HepG2 (cell line): ENCODE data around the gene PMM2. TPM values are rescaled to one million over a fixed set of nuclear protein-coding genes. Genes with fewer than 3 reads are reported as not detected.

Experiments used
- GZF1 ChIP-seq: sonication (generic); formaldehyde crosslinking; IDR thresholded peaks from 2 replicates; pipeline ENCODE4 v1.5.1; 2020; ENCODE audit warnings: mild to moderate bottlenecking, missing genetic modification reagents
- SNAPC4 ChIP-seq: sonication (generic); formaldehyde crosslinking; IDR thresholded peaks from 2 replicates; pipeline ENCODE4 v1.4.0; 2020; ENCODE audit warnings: mild to moderate bottlenecking, missing genetic modification reagents
- ZBTB20 ChIP-seq: sonication (generic); formaldehyde crosslinking; IDR thresholded peaks from 2 replicates; pipeline ENCODE4 v1.8.1; 2023; ENCODE audit warnings: missing genetic modification reagents, low read depth, mild to moderate bottlenecking, borderline replicate concordance
- ZNF18 ChIP-seq: sonication (generic); formaldehyde crosslinking; IDR thresholded peaks from 2 replicates; pipeline ENCODE4 v1.8.0; 2022; ENCODE audit warnings: mild to moderate bottlenecking, missing genetic modification reagents; ENCODE audit not compliant: insufficient replicate concordance
- ZNF589 ChIP-seq: sonication (generic); formaldehyde crosslinking; conservative IDR thresholded peaks from 2 replicates; pipeline ENCODE4 v1.8.0; 2022; ENCODE audit warnings: mild to moderate bottlenecking, moderate library complexity, missing genetic modification reagents
- polyA plus RNA-seq, 8 experiments: library from polyadenylated mRNA; depleted of rRNA in 3 of 8; stranded (reverse) in 7 of 8; unstranded in 1 of 8; fragments of >200 nt; fragmentation: Illumina TruSeq in 4 of 8; extraction: Trizol in 4 of 8; gene quantifications; 2 replicates each; pipeline versions ENCODE4 v1.2.1 to v1.2.3, GENCODE V29; 2011 to 2016; ENCODE audit warnings: low read depth in 4 of 8, missing spikeins in 1 of 8, mixed read lengths in 1 of 8; ENCODE audit not compliant: insufficient read depth in 1 of 8
- total RNA-seq, 5 experiments: library from RNA; depleted of rRNA; stranded (reverse); fragments of >200 nt; fragmentation: Illumina TruSeq; extraction: Trizol; gene quantifications; 2 replicates each; pipeline ENCODE4 v1.2.3, GENCODE V29; 2016; ENCODE audit warnings: low read depth in 1 of 5
- TF ChIP-seq, protein P1 (sequence below): sonication (generic); formaldehyde crosslinking; IDR thresholded peaks from 2 replicates; pipeline ENCODE4 v1.4.0; 2020; ENCODE audit warnings: mild to moderate bottlenecking, missing genetic modification reagents, borderline replicate concordance
- TF ChIP-seq, protein P2 (sequence below): sonication (generic); formaldehyde crosslinking; IDR thresholded peaks from 2 replicates; pipeline ENCODE4 v1.5.0; 2020; ENCODE audit warnings: mild to moderate bottlenecking, missing genetic modification reagents, borderline replicate concordance
- TF ChIP-seq, protein P3 (sequence below): IDR thresholded peaks from 2 replicates; pipeline ENCODE4 v1.6.1; 2016; ENCODE audit warnings: low read depth

The PMM2 gene
- total and polyA plus RNA-seq, 2 of the 13 experiments (the other 11 are each of a cell fraction or from before 2014, with no cell fraction given): 52.2 to 93.7 TPM

- TF ChIP-seq ZNF18 (no peak), ZBTB20 (CRISPR knock-in tag) (0 out of 2 replicates have a peak, but pooled peaks have one; percentile 34), GZF1 (no peak), SNAPC4 (0 out of 2 replicates have a peak, but pooled peaks have one; percentile 20), ZNF589 (CRISPR knock-in tag) (peak; percentile 79)
- TF ChIP-seq, protein P1, sequence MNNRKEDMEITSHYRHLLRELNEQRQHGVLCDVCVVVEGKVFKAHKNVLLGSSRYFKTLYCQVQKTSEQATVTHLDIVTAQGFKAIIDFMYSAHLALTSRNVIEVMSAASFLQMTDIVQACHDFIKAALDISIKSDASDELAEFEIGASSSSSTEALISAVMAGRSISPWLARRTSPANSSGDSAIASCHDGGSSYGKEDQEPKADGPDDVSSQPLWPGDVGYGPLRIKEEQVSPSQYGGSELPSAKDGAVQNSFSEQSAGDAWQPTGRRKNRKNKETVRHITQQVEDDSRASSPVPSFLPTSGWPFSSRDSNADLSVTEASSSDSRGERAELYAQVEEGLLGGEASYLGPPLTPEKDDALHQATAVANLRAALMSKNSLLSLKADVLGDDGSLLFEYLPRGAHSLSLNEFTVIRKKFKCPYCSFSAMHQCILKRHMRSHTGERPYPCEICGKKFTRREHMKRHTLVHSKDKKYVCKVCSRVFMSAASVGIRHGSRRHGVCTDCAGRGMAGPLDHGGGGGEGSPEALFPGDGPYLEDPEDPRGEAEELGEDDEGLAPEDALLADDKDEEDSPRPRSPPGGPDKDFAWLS: peak; percentile 89; the same call in 1 of the 2 replicates
- TF ChIP-seq, protein P2, sequence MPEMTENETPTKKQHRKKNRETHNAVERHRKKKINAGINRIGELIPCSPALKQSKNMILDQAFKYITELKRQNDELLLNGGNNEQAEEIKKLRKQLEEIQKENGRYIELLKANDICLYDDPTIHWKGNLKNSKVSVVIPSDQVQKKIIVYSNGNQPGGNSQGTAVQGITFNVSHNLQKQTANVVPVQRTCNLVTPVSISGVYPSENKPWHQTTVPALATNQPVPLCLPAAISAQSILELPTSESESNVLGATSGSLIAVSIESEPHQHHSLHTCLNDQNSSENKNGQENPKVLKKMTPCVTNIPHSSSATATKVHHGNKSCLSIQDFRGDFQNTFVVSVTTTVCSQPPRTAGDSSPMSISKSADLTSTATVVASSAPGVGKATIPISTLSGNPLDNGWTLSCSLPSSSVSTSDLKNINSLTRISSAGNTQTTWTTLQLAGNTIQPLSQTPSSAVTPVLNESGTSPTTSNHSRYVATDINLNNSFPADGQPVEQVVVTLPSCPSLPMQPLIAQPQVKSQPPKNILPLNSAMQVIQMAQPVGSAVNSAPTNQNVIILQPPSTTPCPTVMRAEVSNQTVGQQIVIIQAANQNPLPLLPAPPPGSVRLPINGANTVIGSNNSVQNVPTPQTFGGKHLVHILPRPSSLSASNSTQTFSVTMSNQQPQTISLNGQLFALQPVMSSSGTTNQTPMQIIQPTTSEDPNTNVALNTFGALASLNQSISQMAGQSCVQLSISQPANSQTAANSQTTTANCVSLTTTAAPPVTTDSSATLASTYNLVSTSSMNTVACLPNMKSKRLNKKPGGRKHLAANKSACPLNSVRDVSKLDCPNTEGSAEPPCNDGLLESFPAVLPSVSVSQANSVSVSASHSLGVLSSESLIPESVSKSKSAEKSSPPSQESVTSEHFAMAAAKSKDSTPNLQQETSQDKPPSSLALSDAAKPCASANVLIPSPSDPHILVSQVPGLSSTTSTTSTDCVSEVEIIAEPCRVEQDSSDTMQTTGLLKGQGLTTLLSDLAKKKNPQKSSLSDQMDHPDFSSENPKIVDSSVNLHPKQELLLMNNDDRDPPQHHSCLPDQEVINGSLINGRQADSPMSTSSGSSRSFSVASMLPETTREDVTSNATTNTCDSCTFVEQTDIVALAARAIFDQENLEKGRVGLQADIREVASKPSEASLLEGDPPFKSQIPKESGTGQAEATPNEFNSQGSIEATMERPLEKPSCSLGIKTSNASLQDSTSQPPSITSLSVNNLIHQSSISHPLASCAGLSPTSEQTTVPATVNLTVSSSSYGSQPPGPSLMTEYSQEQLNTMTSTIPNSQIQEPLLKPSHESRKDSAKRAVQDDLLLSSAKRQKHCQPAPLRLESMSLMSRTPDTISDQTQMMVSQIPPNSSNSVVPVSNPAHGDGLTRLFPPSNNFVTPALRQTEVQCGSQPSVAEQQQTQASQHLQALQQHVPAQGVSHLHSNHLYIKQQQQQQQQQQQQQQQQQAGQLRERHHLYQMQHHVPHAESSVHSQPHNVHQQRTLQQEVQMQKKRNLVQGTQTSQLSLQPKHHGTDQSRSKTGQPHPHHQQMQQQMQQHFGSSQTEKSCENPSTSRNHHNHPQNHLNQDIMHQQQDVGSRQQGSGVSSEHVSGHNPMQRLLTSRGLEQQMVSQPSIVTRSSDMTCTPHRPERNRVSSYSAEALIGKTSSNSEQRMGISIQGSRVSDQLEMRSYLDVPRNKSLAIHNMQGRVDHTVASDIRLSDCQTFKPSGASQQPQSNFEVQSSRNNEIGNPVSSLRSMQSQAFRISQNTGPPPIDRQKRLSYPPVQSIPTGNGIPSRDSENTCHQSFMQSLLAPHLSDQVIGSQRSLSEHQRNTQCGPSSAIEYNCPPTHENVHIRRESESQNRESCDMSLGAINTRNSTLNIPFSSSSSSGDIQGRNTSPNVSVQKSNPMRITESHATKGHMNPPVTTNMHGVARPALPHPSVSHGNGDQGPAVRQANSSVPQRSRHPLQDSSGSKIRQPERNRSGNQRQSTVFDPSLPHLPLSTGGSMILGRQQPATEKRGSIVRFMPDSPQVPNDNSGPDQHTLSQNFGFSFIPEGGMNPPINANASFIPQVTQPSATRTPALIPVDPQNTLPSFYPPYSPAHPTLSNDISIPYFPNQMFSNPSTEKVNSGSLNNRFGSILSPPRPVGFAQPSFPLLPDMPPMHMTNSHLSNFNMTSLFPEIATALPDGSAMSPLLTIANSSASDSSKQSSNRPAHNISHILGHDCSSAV (CRISPR knock-in tag): no peak
- TF ChIP-seq, protein P3, sequence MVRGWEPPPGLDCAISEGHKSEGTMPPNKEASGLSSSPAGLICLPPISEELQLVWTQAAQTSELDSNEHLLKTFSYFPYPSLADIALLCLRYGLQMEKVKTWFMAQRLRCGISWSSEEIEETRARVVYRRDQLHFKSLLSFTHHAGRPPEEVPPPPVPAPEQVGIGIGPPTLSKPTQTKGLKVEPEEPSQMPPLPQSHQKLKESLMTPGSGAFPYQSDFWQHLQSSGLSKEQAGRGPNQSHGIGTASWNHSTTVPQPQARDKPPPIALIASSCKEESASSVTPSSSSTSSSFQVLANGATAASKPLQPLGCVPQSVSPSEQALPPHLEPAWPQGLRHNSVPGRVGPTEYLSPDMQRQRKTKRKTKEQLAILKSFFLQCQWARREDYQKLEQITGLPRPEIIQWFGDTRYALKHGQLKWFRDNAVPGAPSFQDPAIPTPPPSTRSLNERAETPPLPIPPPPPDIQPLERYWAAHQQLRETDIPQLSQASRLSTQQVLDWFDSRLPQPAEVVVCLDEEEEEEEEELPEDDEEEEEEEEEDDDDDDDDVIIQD (CRISPR knock-in tag): peak; percentile 39; the same call in 1 of the 2 replicates
These were observed 69.7 kb downstream of the PMM2 start (continued) for GRCh38 chr16:8867216-8867931.
